Suprapubic skin (tissue), 3 donors: ENCODE measurements around the gene AHSA1.

ENCODE experiments used
- CTCF ChIP-seq, 2 donors: fragments of 200-600 bp in 1 of 2; fragments of 450-650 bp in 1 of 2; sonication (generic) in 1 of 2; IDR thresholded peaks; one replicate each; pipeline ENCODE4 v1.5.1; 2016 to 2019; ENCODE audit warnings: antibody characterized with exemption in 2 of 2, mild to moderate bottlenecking in 1 of 2, moderate library complexity in 1 of 2
- POLR2A ChIP-seq, 2 donors: fragments of 450-650 bp; IDR thresholded peaks; one replicate each; pipeline ENCODE4 v1.6.1; 2017; ENCODE audit warnings: antibody characterized with exemption in 2 of 2, mild to moderate bottlenecking in 2 of 2, moderate library complexity in 2 of 2

DNA sequence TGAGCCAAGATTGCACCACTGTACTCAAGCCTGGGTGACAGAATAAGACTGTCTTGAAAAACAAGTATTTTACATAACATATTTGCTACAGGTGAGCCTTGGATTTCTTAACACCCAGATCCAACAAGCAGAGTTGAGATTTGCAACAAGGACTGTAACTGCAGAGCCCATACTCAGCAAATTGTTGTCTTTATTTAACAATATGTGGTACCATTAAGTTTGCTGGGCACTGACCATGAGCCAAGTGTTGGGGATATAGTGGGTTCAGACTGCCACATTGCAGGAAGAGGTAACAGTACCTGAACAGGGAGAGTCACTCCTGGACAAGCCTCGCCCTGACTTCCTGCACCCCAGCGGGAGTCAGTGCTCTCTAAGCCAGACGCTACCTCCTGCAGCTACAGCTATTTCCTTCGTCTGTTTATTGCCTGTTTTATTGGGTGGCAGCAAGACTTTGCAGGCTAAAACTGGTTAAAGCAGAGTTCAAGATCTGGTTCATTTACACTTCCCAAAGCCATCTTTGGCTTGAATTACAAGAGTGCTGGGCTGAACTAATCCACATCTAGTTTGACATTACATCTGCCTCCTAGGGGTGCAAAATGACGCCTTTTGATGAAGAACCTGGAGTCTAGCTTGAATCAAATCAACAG, 12.5 kb downstream of the AHSA1 start:
- TF ChIP-seq CTCF (IDR thresholded peaks at IDR 0.05): no peak
- no peak for TF ChIP-seq POLR2A (IDR thresholded peaks at IDR 0.05)
